Measurements from ENCODE around the gene EVC.

The EVC gene

DNA sequence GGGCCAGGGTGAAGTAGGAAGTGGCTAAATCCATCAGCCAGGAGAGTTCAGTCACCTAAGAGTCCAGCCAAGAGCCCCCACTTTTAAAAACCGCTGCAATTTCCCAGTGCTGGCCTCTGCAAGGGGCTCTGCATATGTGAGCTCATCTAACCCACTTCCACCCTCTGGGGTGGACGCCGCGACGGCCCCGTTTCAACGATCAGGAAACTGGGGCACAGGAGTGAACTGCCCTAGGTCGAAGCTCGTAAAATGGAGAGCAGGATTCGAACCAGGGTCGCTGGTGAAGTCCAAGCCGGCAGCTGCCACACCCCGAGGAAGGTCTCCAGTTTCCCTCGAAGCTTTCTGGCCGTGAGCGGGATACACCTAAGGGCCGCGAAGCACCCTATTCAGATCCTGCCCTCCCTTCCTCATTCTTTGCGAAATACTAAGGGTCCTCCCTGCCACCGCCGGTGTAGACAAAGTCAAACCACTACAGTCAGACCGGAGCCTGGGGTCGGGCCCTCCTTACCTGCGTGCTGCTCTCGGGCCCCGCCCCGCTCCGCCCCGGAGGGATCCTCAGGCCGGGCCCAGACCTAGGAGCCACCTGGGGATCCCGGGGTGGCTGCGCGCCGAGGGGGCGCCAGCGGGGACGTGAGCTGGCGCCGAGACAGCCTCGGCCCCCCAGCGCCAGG is 3.1 kb upstream of the EVC start:
- TF ChIP-seq, protein P1, sequence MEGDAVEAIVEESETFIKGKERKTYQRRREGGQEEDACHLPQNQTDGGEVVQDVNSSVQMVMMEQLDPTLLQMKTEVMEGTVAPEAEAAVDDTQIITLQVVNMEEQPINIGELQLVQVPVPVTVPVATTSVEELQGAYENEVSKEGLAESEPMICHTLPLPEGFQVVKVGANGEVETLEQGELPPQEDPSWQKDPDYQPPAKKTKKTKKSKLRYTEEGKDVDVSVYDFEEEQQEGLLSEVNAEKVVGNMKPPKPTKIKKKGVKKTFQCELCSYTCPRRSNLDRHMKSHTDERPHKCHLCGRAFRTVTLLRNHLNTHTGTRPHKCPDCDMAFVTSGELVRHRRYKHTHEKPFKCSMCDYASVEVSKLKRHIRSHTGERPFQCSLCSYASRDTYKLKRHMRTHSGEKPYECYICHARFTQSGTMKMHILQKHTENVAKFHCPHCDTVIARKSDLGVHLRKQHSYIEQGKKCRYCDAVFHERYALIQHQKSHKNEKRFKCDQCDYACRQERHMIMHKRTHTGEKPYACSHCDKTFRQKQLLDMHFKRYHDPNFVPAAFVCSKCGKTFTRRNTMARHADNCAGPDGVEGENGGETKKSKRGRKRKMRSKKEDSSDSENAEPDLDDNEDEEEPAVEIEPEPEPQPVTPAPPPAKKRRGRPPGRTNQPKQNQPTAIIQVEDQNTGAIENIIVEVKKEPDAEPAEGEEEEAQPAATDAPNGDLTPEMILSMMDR (conservative IDR thresholded peaks at IDR 0.05; ENCODE audit: low read length): no peak
- DNase-seq (ENCODE audit: low read depth): peak; percentile 17
- H3K4me3 ChIP-seq (ENCODE audit: low read length): peak overlapping the region; percentile 79

DNA sequence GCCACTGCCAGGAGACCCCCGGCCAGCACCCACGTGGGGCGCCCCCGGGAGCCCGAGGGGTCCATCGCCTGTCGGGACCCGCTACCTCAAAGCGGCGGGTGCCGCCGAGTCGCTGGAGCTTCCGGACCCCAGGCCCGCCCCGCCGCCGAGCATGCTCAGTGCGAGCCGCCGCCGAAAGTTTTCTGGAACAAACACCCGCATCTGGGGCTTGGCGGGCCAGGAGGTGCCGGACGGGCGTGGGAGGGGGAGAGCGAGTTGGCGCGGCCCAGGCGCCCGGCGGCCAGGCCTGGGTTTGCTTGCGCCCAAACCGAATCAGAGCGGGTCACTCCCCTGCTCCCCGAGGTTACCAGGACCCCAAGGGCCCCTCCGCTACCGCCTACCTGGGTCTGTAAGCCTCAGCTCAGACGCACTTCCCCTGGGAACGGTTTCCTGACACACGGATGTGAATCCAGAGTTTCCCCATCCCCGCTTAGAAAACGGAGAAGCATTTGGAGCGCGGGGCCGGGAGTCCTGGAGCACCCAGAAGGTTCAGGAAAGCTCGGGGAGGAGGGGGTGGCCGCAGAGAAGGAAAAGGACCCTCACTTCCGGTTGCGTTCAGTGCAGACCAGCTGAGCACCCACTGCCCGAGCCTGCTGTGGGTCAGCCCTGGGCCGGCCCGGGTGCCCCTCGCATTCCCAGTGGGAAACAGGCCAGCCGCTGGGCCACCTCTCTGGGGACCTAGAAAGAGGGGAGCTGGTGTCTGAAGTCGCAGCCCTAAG is 2.4 kb upstream of the EVC start, which contains the start of gene EVC2:
TSS of gene EVC2 (minus strand) at position 111 of the 758 bp plus-strand sequence. CDS start at position 65, 46 bp downstream.
- H3K4me3 ChIP-seq (ENCODE audit: low read length): peak within 1 kb of the TSS; percentile 79
- TF ChIP-seq, protein P1 (conservative IDR thresholded peaks at IDR 0.05; ENCODE audit: low read length): no peak
- peak; percentile 72 for DNase-seq (ENCODE audit: low read depth)

DNA sequence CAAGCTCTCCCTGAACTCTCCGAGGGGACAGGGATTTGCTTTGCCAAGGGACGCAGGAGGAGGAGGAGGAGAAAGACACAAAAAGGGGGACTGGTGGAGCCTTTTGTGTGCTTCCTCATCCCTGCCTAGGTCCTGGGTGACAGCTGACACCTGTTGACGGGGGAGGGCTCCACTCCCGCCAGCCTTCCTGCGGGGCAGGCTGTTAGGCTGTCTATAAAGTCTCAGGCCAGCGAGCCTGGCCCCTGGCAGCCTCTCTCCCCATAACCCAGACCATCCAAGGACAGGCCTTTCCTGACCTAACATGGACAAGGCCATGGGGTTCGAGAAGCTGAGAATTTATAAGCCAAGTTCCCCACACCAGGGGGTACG is 1.8 kb upstream of the EVC start:
- TF ChIP-seq, protein P1 (conservative IDR thresholded peaks at IDR 0.05; ENCODE audit: low read length): no peak
- peak overlapping the region; percentile 79 for H3K4me3 ChIP-seq (ENCODE audit: low read length)
- peak; percentile 19 for DNase-seq (ENCODE audit: low read depth)

- peak; percentile 77 for DNase-seq (ENCODE audit: low read depth)
- TF ChIP-seq, protein P1 (conservative IDR thresholded peaks at IDR 0.05; ENCODE audit: low read length): peak; percentile 58
- peak overlapping the region; percentile 82 for H3K4me3 ChIP-seq (ENCODE audit: low read length)
Observed at GRCh38 chr4:5710065-5710960, 688 bp upstream of the EVC start.

DNA sequence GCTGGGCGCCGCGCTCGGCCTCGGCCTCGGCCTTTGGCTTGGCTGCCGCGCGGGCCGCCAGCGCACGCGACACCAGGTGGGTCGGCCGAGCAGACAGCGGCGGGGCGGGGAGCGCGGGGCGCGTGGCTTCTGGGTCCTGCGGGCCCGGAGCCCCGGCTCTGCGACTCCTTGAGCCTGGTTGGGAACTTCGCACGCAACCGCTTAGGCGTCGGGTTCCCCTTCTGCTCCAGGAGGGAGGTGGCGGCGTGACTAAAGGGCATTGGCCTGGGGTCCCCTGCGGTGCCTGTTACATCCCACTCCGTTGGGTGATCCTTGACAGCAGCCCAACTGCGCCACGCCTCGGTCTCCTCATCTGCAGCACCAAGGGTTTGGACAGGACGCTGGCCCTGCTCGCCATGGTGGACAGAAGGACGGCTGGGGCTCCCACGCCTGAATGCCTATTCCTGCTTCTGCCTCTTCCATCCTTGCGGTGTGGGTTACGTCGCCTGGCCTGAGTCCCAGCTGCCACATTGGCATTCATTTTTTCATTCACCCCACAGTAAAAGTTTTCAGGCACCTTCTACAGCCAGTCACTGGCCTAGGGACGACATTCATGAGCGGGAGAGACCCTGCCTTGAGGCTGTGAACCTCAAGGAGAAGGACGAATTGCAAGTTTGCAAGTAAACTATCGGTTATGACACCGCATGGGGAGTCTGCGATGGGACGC is 631 bp downstream of the EVC start:
- peak; percentile 61 for DNase-seq (ENCODE audit: low read depth)
- peak overlapping the region; percentile 82 for H3K4me3 ChIP-seq (ENCODE audit: low read length)

GRCh38 chr4:5712517-5712916 is 1.5 kb downstream of the EVC start:
- TF ChIP-seq, protein P1 (conservative IDR thresholded peaks at IDR 0.05; ENCODE audit: low read length): no peak
- peak overlapping the region; percentile 82 for H3K4me3 ChIP-seq (ENCODE audit: low read length)
- DNase-seq (ENCODE audit: low read depth): peak; percentile 59

More for the DNA sequence above, 631 bp downstream of the EVC start:
- TF ChIP-seq, protein P1 (conservative IDR thresholded peaks at IDR 0.05; ENCODE audit: low read length): no peak
